Epithelial cell of prostate (primary cell): ENCODE data around the gene APOO.

Source experiments
- DNase-seq: peaks from one replicate; pipeline ENCODE4 v3.0.0-alpha.2; 2011; ENCODE audit warnings: low read depth, low spot score
- H3K27ac ChIP-seq: fragments of 450-650 bp; 2 replicates; pipeline ENCODE4 v1.5.1; 2017; ENCODE audit warnings: mild to moderate bottlenecking

The APOO gene

GRCh38 chrX:23907498-23908218 is at the start of gene APOO, which contains the start of gene CXorf58:
Gene APOO, minus strand, starts transcription at chrX:23907938. Its CDS starts 236 bp downstream, at chrX:23907702.
Gene CXorf58, plus strand, starts transcription at chrX:23908006. Its CDS starts 2,297 bp downstream, at chrX:23910303.
- DNase-seq = peak; percentile 49

GRCh38 chrX:23954396-23954795 is 46.7 kb upstream of the APOO start:
- no peak for DNase-seq
- H3K27ac ChIP-seq = no peak overlapping the region

More at GRCh38 chrX:23907498-23908218, at the start of gene APOO, which contains the start of gene CXorf58:
- H3K27ac ChIP-seq = peak within 1 kb of the TSS; percentile 76

GRCh38 chrX:23953908-23954269 is 46.2 kb upstream of the APOO start:
- H3K27ac ChIP-seq = no peak overlapping the region
- DNase-seq = no peak

GRCh38 chrX:23952984-23953907 is 45.5 kb upstream of the APOO start:
- no peak overlapping the region for H3K27ac ChIP-seq
- DNase-seq = no peak

GRCh38 chrX:23952391-23952790 is 44.7 kb upstream of the APOO start:
- DNase-seq = no peak
- no peak overlapping the region for H3K27ac ChIP-seq

- no peak overlapping the region for H3K27ac ChIP-seq
Measured at GRCh38 chrX:23945206-23945605, 37.5 kb upstream of the APOO start.

GRCh38 chrX:23944234-23944633 is 36.5 kb upstream of the APOO start:
- no peak overlapping the region for H3K27ac ChIP-seq
- no peak for DNase-seq

More at GRCh38 chrX:23945206-23945605, 37.5 kb upstream of the APOO start:
- no peak for DNase-seq

- no peak overlapping the region for H3K27ac ChIP-seq
- DNase-seq = no peak
Measured at GRCh38 chrX:23939203-23939602, 31.5 kb upstream of the APOO start.

- DNase-seq = no peak
- no peak overlapping the region for H3K27ac ChIP-seq
Measured at GRCh38 chrX:23938690-23939089, 31.0 kb upstream of the APOO start.

- DNase-seq = no peak
- H3K27ac ChIP-seq = no peak overlapping the region
Measured at GRCh38 chrX:23937100-23937499, 29.4 kb upstream of the APOO start.

GRCh38 chrX:23936180-23936579 is 28.4 kb upstream of the APOO start:
- DNase-seq = no peak
- H3K27ac ChIP-seq = no peak overlapping the region

GRCh38 chrX:23935106-23935505 is 27.4 kb upstream of the APOO start:
- no peak for DNase-seq
- H3K27ac ChIP-seq = no peak overlapping the region

GRCh38 chrX:23932046-23932445 is 24.3 kb upstream of the APOO start:
- DNase-seq = no peak
- H3K27ac ChIP-seq = no peak overlapping the region

- H3K27ac ChIP-seq = no peak overlapping the region
- no peak for DNase-seq
Measured at GRCh38 chrX:23930894-23931604, 23.3 kb upstream of the APOO start.

GRCh38 chrX:23926015-23926414 is 18.3 kb upstream of the APOO start:
- no peak overlapping the region for H3K27ac ChIP-seq
- DNase-seq = no peak

- DNase-seq = no peak
- H3K27ac ChIP-seq = no peak overlapping the region
Measured at GRCh38 chrX:23919706-23920320, 12.1 kb upstream of the APOO start.

- DNase-seq = no peak
- H3K27ac ChIP-seq = no peak overlapping the region
Measured at GRCh38 chrX:23919148-23919547, 11.4 kb upstream of the APOO start.

- no peak for DNase-seq
Measured at GRCh38 chrX:23911126-23911835, 3.5 kb upstream of the APOO start.

GRCh38 chrX:23908219-23909004 is 674 bp upstream of the APOO start:
- DNase-seq = no peak
- peak overlapping the region; percentile 76 for H3K27ac ChIP-seq

More at GRCh38 chrX:23911126-23911835, 3.5 kb upstream of the APOO start:
- H3K27ac ChIP-seq = no peak overlapping the region
